Stimulated activated CD4-positive, alpha-beta T cell treated with anti-CD3 and anti-CD28 coated beads, TNF-alpha, amount 100 ng/mL, for 1 hour (primary cell): ENCODE results near the gene CALM3.

Experiments
- DNase-seq, 3 donors: peaks; one replicate each; pipeline ENCODE4 v3.0.0-alpha.2; 2020; ENCODE audit warnings: low read depth in 3 of 3, low spot score in 1 of 3

CALM3 gene

DNA sequence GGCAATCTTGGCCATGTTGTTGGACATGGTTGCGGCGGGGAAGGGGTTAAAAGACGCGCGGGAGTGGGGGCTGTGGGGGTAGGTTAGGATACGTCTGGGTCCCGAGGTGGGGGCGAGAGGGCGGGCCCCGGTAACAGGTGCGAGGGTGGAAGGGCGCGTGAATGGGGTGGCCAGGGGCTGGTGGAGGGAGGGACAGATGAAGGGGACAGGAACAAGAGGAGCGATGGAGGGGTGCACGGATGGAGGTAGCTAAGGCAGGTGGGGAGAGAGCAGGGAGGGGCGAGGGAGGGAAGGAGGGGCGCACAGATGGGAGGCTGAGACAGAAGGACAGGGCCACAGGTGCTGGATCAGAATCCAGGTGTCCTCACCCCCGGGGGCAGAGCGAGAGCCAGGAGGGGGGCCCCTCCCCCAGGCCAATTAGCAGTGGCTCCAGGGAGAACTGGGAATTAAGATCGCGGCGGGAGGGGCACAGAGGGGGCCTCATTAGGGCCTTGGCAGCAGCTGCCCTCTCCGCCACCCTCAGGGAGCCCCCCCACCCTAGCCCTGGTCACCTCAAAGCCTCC is 33.6 kb downstream of the CALM3 start:
- DNase-seq, result no peak

GRCh38 chr19:46635920-46636761 is 35.0 kb downstream of the CALM3 start, which contains the start of gene GNG8:
TSS of gene GNG8 (minus strand) at chr19:46636202. CDS start at chr19:46634682, 1,520 bp downstream.
- no peak for DNase-seq

DNA sequence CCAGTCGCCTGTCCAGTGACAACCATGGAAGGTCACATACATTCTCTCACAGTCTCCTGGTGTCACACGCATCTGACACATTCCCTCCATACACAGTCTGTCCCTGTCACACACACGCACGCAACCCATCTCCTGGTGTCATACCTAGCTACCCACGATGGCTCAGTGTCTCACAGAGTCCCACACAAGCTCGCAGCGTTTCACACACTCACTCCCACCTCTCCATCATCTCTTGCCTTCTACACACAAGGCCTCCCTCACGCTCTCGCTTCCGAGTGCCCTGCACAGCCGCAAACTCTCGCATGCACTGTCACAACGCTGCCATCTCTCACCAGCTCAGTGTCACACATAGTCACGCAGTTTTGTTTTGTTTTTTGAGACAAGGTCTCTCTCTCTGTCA is 36.1 kb downstream of the CALM3 start:
- DNase-seq, result no peak

DNA sequence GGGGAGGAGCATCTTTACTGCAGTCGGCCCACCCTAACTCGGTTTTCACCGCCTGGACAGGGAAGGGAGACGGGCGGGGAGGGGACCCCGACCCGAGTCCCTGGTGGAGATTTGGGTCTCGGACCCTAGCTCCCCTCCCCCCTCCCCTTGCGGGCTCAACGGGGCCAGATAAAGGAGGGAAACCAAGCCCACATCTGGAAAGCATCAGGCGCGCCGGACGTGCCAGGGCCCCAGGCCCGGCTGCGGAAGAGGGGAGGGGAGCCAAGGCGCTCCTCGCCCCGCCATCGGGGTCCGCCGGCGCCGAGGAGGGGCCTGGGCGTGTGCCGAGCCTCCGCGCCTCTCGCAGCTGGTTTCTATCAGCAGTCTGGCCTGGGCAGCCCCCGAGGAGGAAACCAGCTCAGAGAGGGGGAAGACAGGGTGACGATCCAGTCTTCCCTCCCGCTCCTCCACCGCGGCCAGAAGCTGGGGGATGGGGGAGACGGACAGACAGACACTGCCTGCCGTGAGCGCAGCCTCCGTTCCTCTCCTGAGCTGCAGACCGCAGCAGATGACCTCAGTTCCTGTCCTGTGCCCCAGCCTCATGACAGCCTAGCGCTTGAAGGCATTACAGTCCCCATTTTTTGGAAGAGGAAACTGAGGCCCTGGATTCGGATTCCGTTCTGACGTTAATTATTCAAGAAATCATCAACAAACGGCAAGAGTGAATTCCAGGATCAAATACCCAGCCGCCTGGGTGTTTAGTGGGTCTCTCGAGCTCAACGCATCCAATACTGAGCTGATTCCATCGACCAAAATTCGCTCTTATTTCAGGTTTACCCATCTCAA is 38.4 kb downstream of the CALM3 start:
- DNase-seq, result no peak

- no peak for DNase-seq
Observed at GRCh38 chr19:46640656-46641055, 39.5 kb downstream of the CALM3 start.

- no peak for DNase-seq
Observed at GRCh38 chr19:46644720-46645119, 43.6 kb downstream of the CALM3 start.

DNA sequence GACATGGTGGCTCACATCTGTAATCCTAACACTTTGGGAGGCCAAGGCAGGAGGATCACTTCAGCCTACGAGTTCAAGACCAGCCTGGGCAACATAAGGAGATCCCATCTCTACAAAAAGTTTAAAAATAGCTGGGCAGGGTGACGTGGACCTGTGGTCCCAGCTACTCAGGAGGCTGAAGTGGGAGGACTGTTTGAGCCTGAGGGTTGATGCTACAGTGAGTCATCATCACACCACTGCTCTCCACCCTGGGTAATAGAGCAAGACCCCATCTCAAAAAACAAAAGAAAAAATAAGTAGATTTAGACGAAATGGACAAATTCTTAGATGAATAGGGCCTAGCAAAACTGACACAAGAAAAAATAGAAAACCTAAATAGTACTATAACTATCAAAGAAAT is 45.3 kb downstream of the CALM3 start:
- DNase-seq, result no peak

DNA sequence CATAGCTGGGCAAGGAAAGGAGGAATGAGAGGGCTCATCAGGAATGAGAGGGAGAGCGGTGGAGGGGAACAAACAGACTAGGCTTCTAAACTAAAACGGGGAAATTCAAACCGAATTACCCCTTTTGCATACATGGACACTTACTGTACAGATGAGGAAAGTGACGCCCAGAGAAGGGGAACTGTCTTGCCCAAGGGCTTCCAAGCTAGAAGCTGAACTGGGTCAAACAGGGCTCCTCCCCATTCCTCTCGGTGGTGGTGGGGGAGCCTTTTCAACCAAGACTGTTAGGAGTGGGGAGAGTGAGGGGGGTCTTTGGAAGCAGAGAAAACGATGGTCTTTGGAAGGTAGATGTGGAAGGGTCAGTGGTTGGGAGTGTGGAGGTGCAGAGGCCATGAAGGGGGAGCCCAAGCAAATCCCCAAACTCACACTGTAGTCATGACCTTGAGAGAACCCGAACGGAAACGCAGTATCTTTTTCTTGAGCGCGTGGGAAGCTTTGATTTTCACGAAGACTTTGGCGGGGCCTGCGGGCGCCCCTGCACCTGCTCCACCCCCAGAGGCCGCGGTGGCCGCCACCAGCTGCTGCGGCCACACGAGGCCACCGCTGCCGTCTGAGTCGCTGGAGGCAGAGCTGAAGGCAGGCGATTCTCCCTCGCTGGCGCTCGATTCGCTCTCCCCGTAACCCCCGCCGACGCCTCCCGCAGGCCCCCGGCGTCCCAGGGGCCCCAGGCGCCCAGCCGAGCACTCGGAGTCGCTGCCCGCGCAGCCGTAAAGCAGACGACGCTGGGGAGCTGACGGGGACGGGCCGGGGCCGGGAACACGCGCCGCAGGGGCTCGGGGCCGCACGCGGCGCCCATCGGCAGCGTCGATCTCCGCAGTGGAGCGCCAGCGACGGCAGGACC is 47.2 kb downstream of the CALM3 start:
- no peak for DNase-seq

- no peak for DNase-seq
Observed at GRCh38 chr19:46648961-46649960, 48.1 kb downstream of the CALM3 start.

GRCh38 chr19:46650445-46650844 is 49.3 kb downstream of the CALM3 start:
- DNase-seq, result no peak

GRCh38 chr19:46654621-46655152 is 53.6 kb downstream of the CALM3 start:
- no peak for DNase-seq

- no peak for DNase-seq
Observed at GRCh38 chr19:46656541-46656940, 55.4 kb downstream of the CALM3 start.

DNA sequence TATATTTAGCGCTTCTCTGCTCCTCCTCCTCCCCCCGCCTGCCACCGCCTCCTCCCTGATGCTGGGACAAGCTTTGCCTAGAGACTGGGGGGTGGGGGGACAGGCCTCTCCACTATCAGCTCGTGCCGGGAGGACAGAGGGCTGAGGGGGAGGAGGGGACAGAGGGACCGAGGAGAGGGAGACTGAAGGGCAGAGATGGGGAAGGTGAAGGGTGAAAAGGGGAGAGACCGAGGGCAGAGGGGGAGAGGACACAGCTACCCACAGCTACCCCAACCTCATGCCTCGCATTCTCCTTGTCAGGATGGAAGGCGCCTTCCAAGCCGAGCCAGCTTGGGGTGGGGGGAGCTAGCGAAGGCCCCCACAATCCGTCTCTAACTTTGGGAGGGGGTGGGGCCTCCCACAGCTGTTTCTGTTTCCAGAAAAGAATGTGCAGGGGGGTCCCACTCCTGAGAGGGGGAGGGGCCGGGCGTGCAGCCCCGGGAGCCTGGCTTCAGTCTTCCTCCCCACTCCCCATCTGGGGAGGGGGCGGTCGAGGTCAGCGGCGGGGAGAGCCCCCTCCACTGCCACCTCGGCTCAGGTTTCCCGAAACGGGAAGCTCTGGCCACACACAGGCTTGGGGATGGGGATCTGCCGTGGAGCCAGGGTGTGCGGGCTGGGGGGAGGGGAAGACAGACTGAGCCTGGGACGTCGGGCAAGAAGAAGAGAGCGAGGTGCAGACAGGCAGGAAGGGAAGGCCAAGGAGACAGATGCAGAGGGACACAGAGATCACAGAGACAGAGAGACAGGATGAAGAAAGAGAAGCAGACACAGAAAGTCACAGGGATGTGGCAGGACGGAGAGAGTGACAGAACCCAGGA is 58.2 kb downstream of the CALM3 start:
- no peak for DNase-seq

DNA sequence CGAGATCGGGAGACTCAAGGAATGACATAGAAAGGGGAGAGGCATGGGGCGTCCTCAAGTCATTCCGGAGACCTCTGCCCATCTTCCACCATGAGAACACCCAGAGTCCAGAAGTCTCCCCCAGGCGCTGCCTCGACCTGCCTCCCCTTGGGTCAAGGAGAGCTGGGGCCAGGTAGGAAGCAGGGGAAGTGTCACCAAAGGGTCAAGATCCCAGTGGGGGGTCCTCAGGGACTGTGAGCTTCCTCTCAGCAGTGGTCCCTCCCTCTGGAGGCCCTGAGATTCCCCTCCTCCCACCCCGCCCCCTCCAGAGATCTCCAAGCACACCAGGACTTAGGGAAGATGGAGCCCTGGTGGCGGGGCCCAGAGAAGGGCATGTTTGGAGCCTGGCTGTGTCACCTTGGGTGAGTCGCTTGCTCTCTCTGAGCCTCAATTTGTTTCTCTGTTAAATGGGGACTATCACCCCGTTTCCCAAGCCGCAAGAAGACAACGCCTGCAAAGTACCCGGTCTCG is 58.9 kb downstream of the CALM3 start:
- no peak for DNase-seq
